ENCODE measurements around the gene KRTAP10-11. TPM values are rescaled to one million over a fixed set of nuclear protein-coding genes. Genes with fewer than 3 reads are reported as not detected.

Gene KRTAP10-11
- polyA plus RNA-seq, 3 donors: not detected

- Mint-ChIP-seq H3K27ac (no peak overlapping the region), H3K9me3 (peaks cover 19 to 51% (median 43%) of the 10 kb centered on the region in 7 donors), H3K36me3 (no peaks in the 10 kb centered on the region), H3K27me3 (ENCODE audit: low read depth in 3 of 3) (peaks cover 3 to 11% (median 8%) of the 10 kb centered on the region in 3 donors), H3K4me3 (no peak overlapping the region), H3K4me1 (no peaks in the 10 kb centered on the region)
- Histone ChIP-seq H3K36me3 (replicated peaks in 1 of 2; ENCODE audit: control insufficient read depth in 1 of 2, insufficient read depth in 2 of 2, low read length in 2 of 2) (no peaks in the 10 kb centered on the region), H3K27me3 (ENCODE audit: control insufficient read depth in 2 of 2, insufficient read depth in 2 of 2, low read length in 2 of 2) (no peaks in the 10 kb centered on the region), H3K9me3 (replicated peaks in 1 of 2; ENCODE audit: control insufficient read depth in 1 of 2, insufficient read depth in 1 of 2, low read length in 2 of 2) (peaks cover 34 to 37% of the 10 kb centered on the region in 2 donors), H3K27ac (ENCODE audit: low read depth in 1 of 2, low read length in 2 of 2) (no peak overlapping the region), H3K79me2 (ENCODE audit: insufficient read depth, low read length) (no peaks in the 10 kb centered on the region), H4K20me1 (ENCODE audit: insufficient read depth, low read length) (no peaks in the 10 kb centered on the region), H3K9ac (ENCODE audit: insufficient read depth, low read length, poor library complexity, severe bottlenecking) (no peak overlapping the region), H3K4me3 (replicated peaks in 1 of 3; ENCODE audit: low read depth in 2 of 3, low read length in 3 of 3) (no peak overlapping the region), H3K4me1 (ENCODE audit: control insufficient read depth in 1 of 2, insufficient read depth in 2 of 2, low read length in 2 of 2) (no peaks in the 10 kb centered on the region), H2AFZ (ENCODE audit: insufficient read depth, low read depth, low read length, poor library complexity, severe bottlenecking) (no peak overlapping the region), H3K4me2 (replicated peaks; ENCODE audit: extremely low read depth, low read length, poor library complexity, severe bottlenecking) (no peak overlapping the region)
- intact Hi-C loops (cut with micrococcal nuclease): no loop called here
- TF ChIP-seq, protein P1, sequence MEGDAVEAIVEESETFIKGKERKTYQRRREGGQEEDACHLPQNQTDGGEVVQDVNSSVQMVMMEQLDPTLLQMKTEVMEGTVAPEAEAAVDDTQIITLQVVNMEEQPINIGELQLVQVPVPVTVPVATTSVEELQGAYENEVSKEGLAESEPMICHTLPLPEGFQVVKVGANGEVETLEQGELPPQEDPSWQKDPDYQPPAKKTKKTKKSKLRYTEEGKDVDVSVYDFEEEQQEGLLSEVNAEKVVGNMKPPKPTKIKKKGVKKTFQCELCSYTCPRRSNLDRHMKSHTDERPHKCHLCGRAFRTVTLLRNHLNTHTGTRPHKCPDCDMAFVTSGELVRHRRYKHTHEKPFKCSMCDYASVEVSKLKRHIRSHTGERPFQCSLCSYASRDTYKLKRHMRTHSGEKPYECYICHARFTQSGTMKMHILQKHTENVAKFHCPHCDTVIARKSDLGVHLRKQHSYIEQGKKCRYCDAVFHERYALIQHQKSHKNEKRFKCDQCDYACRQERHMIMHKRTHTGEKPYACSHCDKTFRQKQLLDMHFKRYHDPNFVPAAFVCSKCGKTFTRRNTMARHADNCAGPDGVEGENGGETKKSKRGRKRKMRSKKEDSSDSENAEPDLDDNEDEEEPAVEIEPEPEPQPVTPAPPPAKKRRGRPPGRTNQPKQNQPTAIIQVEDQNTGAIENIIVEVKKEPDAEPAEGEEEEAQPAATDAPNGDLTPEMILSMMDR (IDR thresholded peaks at IDR 0.05): no peak
- 86% methylated on average over 7 of the region's 14 CpGs for WGBS (ENCODE audit: insufficient coverage)
- DNase-seq: no peak
Observed at GRCh38 chr21:44643741-44644310, 2.4 kb upstream of the KRTAP10-11 start.

GRCh38 chr21:44644878-44645277 is 1.3 kb upstream of the KRTAP10-11 start:
- WGBS (ENCODE audit: insufficient coverage): no CpG with 5 or more reads among the region's 2 CpGs
- Mint-ChIP-seq H3K27me3 (ENCODE audit: low read depth in 3 of 3) (peaks cover 3 to 10% (median 8%) of the 10 kb centered on the region in 3 donors), H3K27ac (no peak overlapping the region), H3K4me1 (no peaks in the 10 kb centered on the region), H3K4me3 (no peak overlapping the region), H3K9me3 (peaks cover 19 to 48% (median 43%) of the 10 kb centered on the region in 7 donors), H3K36me3 (no peaks in the 10 kb centered on the region)
- intact Hi-C loops (cut with micrococcal nuclease): no loop called here
- Histone ChIP-seq H3K9ac (ENCODE audit: insufficient read depth, low read length, poor library complexity, severe bottlenecking) (no peak overlapping the region), H4K20me1 (ENCODE audit: insufficient read depth, low read length) (no peaks in the 10 kb centered on the region), H3K4me1 (ENCODE audit: control insufficient read depth in 1 of 2, insufficient read depth in 2 of 2, low read length in 2 of 2) (no peaks in the 10 kb centered on the region), H3K27me3 (ENCODE audit: control insufficient read depth in 2 of 2, insufficient read depth in 2 of 2, low read length in 2 of 2) (no peaks in the 10 kb centered on the region), H3K4me3 (replicated peaks in 1 of 3; ENCODE audit: low read depth in 2 of 3, low read length in 3 of 3) (no peak overlapping the region), H3K9me3 (replicated peaks in 1 of 2; ENCODE audit: control insufficient read depth in 1 of 2, insufficient read depth in 1 of 2, low read length in 2 of 2) (peaks cover 29 to 34% of the 10 kb centered on the region in 2 donors), H3K4me2 (replicated peaks; ENCODE audit: extremely low read depth, low read length, poor library complexity, severe bottlenecking) (no peak overlapping the region), H3K79me2 (ENCODE audit: insufficient read depth, low read length) (no peaks in the 10 kb centered on the region), H2AFZ (ENCODE audit: insufficient read depth, low read depth, low read length, poor library complexity, severe bottlenecking) (no peak overlapping the region), H3K36me3 (replicated peaks in 1 of 2; ENCODE audit: control insufficient read depth in 1 of 2, insufficient read depth in 2 of 2, low read length in 2 of 2) (no peaks in the 10 kb centered on the region), H3K27ac (ENCODE audit: low read depth in 1 of 2, low read length in 2 of 2) (no peak overlapping the region)
- TF ChIP-seq, protein P1 (IDR thresholded peaks at IDR 0.05): no peak
- DNase-seq: no peak
